Ectodermal cell (in vitro differentiated cells): ENCODE measurements around the gene MST1R.

Experiments used
- H3K27ac ChIP-seq: 2 replicates; pipeline ENCODE4 v1.7.0; 2013; ENCODE audit warnings: mild to moderate bottlenecking, low read depth, low read length; ENCODE audit not compliant: insufficient read depth, poor library complexity, severe bottlenecking
- H3K27me3 ChIP-seq: 2 replicates; pipeline ENCODE4 v1.7.0; 2013; ENCODE audit warnings: mild to moderate bottlenecking, low read length; ENCODE audit not compliant: insufficient read depth, control insufficient read depth, poor library complexity, severe bottlenecking
- H3K36me3 ChIP-seq: one replicate; pipeline ENCODE4 v1.7.0; 2013; ENCODE audit warnings: low read length; ENCODE audit not compliant: control insufficient read depth, insufficient read depth
- H3K4me1 ChIP-seq: one replicate; pipeline ENCODE4 v1.7.0; 2013; ENCODE audit warnings: low read length; ENCODE audit not compliant: control insufficient read depth, insufficient read depth
- H3K4me3 ChIP-seq: 2 replicates; pipeline ENCODE4 v1.7.0; 2013; ENCODE audit warnings: low read depth, low read length, control low read depth; ENCODE audit not compliant: insufficient read depth
- H3K9me3 ChIP-seq: 2 replicates; pipeline ENCODE4 v1.7.0; 2013; ENCODE audit warnings: mild to moderate bottlenecking, low read length, moderate library complexity; ENCODE audit not compliant: control insufficient read depth
- WGBS, 2 experiments: methylation state at CpG; one replicate each; pipeline ENCODE4 v1.1.7; 2013; ENCODE audit warnings: missing lambda C conversion rate in 2 of 2; 5-methylcytosine and 5-hydroxymethylcytosine counted together

MST1R gene

DNA sequence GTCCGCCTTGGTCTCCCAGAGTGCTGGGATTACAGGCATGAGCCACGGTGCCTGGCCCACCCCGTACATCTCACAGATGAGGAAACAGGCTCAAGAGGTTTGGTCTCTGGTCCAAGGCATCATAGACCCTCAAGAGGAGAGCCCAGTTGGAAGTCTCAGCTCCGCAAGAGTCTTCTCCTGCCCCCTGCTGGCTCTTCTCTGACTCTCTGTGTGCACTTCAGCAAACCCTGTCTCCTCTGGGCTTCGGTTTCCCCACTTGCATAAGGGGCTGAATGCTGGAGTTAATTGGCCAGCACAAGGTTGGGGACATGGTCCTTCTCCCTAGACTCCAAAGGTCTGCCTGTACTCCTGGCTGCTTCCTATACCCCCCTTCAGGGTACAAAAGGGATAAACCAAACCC is 3.9 kb downstream of the MST1R start:
- H3K27ac ChIP-seq, result no peak overlapping the region
- WGBS, 2 experiments, result 74 to 76% methylated on average over 5 of the region's 5 CpGs

DNA sequence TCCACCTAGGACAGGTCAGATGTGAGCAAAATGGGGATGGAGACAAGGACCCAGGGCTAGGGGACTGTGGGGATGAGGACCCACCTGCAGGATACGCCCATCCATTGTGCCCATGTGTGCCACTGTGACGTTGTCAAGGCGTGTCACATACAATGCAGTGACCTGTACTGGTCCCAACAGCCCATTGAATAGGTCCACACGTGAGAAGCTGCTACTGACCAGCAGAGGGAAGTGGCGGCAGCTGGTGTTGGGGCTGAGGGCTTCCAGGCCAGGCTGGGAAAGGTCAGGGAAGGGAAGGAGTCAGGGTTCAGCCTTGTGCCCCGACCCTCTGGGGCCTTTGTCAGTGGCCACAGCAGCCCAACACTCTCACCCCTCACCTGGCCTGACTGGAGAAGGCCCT is 4.7 kb downstream of the MST1R start:
- no peaks in the 10 kb centered on the region for H3K36me3 ChIP-seq
- peaks cover 2% of the 10 kb centered on the region for H3K4me1 ChIP-seq
- H3K27ac ChIP-seq, result no peak overlapping the region
- H3K4me3 ChIP-seq, result no peak overlapping the region
- peaks cover 7% of the 10 kb centered on the region for H3K27me3 ChIP-seq
- 84 to 85% methylated on average over 6 of the region's 6 CpGs for WGBS, 2 experiments
- H3K9me3 ChIP-seq, result no peaks in the 10 kb centered on the region

More for the DNA sequence above, 3.9 kb downstream of the MST1R start:
- H3K4me3 ChIP-seq, result no peak overlapping the region
- no peaks in the 10 kb centered on the region for H3K36me3 ChIP-seq
- H3K9me3 ChIP-seq, result no peaks in the 10 kb centered on the region
- peaks cover 7% of the 10 kb centered on the region for H3K27me3 ChIP-seq
- peaks cover 5% of the 10 kb centered on the region for H3K4me1 ChIP-seq

DNA sequence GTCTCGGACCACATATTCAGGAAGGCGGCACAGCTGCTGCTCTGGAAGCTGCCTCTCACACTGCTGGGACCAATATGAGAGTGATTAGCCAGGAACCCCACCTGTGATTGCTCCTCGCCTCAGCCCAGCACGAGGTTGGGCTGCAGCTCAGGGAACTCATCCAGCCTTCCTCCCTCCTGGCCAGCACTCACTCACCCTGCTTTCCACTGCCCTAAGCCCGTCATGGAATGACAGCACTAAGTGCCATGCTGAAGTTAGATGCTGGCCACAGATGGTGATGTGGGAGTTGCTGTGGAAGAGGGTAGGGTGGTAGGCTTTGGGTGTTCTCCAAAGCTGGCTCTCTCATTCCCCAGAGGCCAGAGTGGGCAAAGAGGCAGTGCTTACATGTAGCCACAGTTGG is 7.3 kb downstream of the MST1R start:
- WGBS, 2 experiments, result 75 to 81% methylated on average over 5 of the region's 5 CpGs
- H3K27me3 ChIP-seq, result no peaks in the 10 kb centered on the region

GRCh38 chr3:49895791-49896190 is 7.9 kb downstream of the MST1R start:
- Histone ChIP-seq H3K4me3 (no peak overlapping the region), H3K27ac (no peak overlapping the region), H3K4me1 (no peaks in the 10 kb centered on the region), H3K9me3 (no peaks in the 10 kb centered on the region), H3K36me3 (no peaks in the 10 kb centered on the region), H3K27me3 (no peaks in the 10 kb centered on the region)
- WGBS, 2 experiments, result 92 to 93% methylated on average over 9 of the region's 9 CpGs

More for the DNA sequence above, 7.3 kb downstream of the MST1R start:
- Histone ChIP-seq H3K4me1 (no peaks in the 10 kb centered on the region), H3K4me3 (no peak overlapping the region), H3K36me3 (no peaks in the 10 kb centered on the region), H3K9me3 (no peaks in the 10 kb centered on the region), H3K27ac (no peak overlapping the region)

DNA sequence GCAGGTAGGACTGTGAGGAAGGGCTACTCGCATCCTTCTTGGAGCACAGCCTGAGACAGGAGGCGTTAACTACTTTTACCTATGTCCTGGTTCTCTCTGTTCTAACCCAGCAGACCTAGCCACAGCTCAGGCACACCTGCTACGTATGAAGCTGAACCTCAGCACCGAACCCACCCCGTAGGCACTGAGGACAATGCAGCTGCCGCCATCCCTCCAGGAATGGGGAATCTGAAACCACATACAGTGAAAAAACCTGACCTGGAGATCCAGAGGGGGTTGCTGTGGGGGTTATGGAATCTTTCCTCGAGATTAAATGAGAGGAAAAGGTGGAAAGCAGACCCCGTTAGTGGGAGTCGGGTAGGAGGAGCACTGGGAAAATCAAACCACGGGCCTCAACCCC is 14.4 kb downstream of the MST1R start:
- H3K4me1 ChIP-seq, result peaks cover 6% of the 10 kb centered on the region
- 77 to 82% methylated on average over 10 of the region's 10 CpGs for WGBS, 2 experiments
- no peaks in the 10 kb centered on the region for H3K9me3 ChIP-seq
- H3K27ac ChIP-seq, result no peak overlapping the region
- no peaks in the 10 kb centered on the region for H3K27me3 ChIP-seq
- no peaks in the 10 kb centered on the region for H3K36me3 ChIP-seq
- H3K4me3 ChIP-seq, result no peak overlapping the region

DNA sequence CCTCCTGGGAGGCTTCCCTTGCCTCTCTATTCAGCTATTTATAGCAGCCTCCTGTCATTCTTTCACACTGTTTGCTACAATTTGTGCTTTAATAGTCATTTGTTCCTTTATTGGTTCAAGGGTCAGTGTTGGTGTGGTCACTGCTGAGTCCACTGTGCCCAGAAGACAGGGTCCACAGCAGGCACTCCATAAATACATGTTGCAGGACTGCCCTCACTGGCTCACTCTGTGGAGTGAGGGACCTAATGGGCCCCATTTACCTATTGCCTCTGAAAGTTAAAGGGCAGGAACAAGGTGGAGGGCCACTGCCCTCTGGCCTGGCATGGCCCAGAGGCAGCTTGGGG is 16.8 kb downstream of the MST1R start:
- Histone ChIP-seq H3K27ac (no peak overlapping the region), H3K9me3 (no peaks in the 10 kb centered on the region), H3K4me1 (peaks cover 15% of the 10 kb centered on the region), H3K4me3 (no peak overlapping the region), H3K36me3 (no peaks in the 10 kb centered on the region), H3K27me3 (no peaks in the 10 kb centered on the region)

GRCh38 chr3:49883998-49884397 is 19.7 kb downstream of the MST1R start:
- Histone ChIP-seq H3K36me3 (no peaks in the 10 kb centered on the region), H3K4me3 (no peak overlapping the region), H3K9me3 (no peaks in the 10 kb centered on the region), H3K4me1 (peaks cover 26% of the 10 kb centered on the region), H3K27me3 (no peaks in the 10 kb centered on the region), H3K27ac (no peak overlapping the region)
- 92 to 94% methylated on average over 4 of the region's 4 CpGs for WGBS, 2 experiments

DNA sequence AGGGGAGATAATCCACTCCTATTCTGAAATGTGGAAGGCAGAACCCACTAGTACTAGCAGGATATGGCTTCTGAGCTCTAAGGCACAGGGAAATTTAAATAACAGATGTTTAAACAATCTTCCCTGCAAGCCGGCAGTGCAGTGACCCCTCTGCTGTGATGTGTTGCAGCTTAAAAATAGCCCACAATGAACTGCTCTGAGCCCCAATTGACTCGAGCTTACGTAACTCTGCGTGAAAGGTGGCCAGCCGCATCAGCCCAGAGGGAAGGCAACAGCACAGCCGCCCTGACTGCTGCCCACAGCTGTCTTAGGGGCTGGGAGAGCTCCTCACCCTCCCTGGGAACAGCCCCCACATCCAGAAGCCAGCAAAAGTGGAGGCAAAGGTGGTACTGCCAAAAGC is 21.5 kb downstream of the MST1R start:
- Histone ChIP-seq H3K4me1 (peaks cover 32% of the 10 kb centered on the region), H3K9me3 (no peaks in the 10 kb centered on the region), H3K36me3 (no peaks in the 10 kb centered on the region), H3K27ac (no peak overlapping the region), H3K4me3 (no peak overlapping the region), H3K27me3 (no peaks in the 10 kb centered on the region)
- 65 to 66% methylated on average over 6 of the region's 6 CpGs for WGBS, 2 experiments

DNA sequence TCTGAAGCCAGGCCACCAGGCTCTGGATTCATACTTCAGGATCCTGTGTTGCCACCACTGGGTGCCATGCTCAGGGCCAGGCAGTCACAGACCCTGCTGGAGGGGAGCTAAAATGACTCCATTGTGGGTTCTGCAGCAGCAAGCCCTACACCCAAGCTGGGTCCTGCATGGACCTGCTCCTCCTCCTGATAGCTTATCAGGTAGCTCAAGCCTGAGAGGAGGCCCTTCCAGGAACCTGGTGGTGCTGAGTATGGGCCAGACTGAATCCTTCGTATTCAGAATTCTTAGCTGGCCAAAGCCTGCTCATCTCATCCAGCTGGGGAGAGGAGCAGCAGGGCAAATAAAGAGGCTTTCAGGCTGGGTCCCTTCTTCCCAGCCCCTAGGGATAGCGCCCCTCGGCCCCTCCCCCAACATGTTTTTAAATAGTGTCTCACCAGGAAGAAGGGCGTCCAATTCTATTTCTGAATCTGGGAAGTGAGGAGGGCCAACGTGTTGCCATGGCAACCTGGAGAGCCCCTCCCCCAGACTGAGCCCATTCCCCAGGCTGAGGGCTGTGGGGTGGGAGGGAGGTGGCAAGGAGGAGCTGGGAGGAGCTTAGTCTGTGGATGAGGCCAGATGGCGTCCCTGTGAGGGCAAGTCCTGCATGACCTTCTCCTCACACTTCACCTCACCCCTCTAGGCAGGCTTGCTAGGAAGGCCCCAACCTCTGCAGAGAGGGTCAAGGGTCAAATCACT is 22.9 kb downstream of the MST1R start:
- H3K27me3 ChIP-seq, result no peaks in the 10 kb centered on the region
- H3K36me3 ChIP-seq, result no peaks in the 10 kb centered on the region
- H3K9me3 ChIP-seq, result no peaks in the 10 kb centered on the region
- peak overlapping the region; percentile 4 for H3K4me3 ChIP-seq
- peak overlapping the region; percentile 47 for H3K27ac ChIP-seq
- H3K4me1 ChIP-seq, result peaks cover 32% of the 10 kb centered on the region
- WGBS, 2 experiments, result 19 to 24% methylated on average over 6 of the region's 6 CpGs

GRCh38 chr3:49879721-49880120 is 24.0 kb downstream of the MST1R start:
- peaks cover 32% of the 10 kb centered on the region for H3K4me1 ChIP-seq
- H3K4me3 ChIP-seq, result no peak overlapping the region
- no peaks in the 10 kb centered on the region for H3K9me3 ChIP-seq
- no peak overlapping the region for H3K27ac ChIP-seq
- H3K36me3 ChIP-seq, result no peaks in the 10 kb centered on the region
- H3K27me3 ChIP-seq, result no peaks in the 10 kb centered on the region
- 75 to 85% methylated on average over 2 of the region's 2 CpGs for WGBS, 2 experiments

GRCh38 chr3:49878686-49879085 is 25.0 kb downstream of the MST1R start:
- Histone ChIP-seq H3K9me3 (no peaks in the 10 kb centered on the region), H3K4me3 (no peak overlapping the region), H3K4me1 (peaks cover 32% of the 10 kb centered on the region), H3K27ac (no peak overlapping the region), H3K27me3 (no peaks in the 10 kb centered on the region), H3K36me3 (no peaks in the 10 kb centered on the region)
